Peyer's patch (tissue), 4 donors: Measurements from ENCODE around the gene PAFAH1B2.

Source experiments
- CTCF ChIP-seq, 6 experiments: fragments of 450-650 bp in 4 of 6; fragments of 200-600 bp in 2 of 6; sonication (generic) in 1 of 6; IDR thresholded peaks; one replicate each; pipeline ENCODE4 v1.5.1; 2017 to 2019; ENCODE audit warnings: antibody characterized with exemption in 6 of 6, mild to moderate bottlenecking in 3 of 6, moderate library complexity in 1 of 6
- POLR2A ChIP-seq, 2 donors: fragments of 450-650 bp; IDR thresholded peaks; one replicate each; pipeline ENCODE4 v1.5.1; 2017; ENCODE audit warnings: antibody characterized with exemption in 2 of 2, mild to moderate bottlenecking in 2 of 2, moderate library complexity in 2 of 2

GRCh38 chr11:117199916-117200812 is 56.1 kb downstream of the PAFAH1B2 start:
- TF ChIP-seq POLR2A (IDR thresholded peaks at IDR 0.05) (no peak), CTCF (IDR thresholded peaks at IDR 0.05) (no peak)
